Measurements from ENCODE around the gene SMARCC2.

DNA sequence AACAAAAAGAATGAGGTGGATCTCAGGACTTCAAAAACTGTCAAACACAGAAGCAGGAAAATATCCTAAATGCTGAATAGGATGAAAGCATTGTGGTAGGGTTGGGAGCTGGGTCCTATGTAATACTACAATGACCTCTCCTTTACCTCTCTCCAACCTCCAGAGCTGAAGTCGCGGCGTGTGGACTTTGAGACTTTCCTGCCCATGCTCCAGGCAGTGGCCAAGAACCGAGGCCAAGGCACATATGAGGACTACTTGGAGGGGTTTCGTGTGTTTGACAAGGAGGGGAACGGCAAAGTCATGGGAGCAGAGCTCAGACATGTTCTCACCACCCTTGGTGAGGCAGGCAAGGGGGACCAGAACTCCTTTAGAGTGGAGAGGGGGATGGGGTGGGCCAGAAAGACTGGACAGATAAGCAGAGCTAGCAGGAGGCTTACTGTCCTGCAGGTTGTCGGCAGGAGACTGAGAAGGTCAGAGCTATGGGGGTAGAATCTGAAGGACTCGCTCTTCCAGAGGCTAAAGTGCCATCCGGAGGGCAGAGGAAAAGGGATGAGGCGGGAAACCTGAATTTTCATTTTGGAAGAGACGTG, 33.9 kb downstream of the SMARCC2 start:
- TF ChIP-seq ZNF384 (IDR thresholded peaks at IDR 0.05) (no peak), SUZ12 (IDR thresholded peaks at IDR 0.05) (no peak)

Data from HEK293T (cell line).